CD14-positive monocyte (primary cell): ENCODE results near the gene PRR30. TPM values are rescaled to one million over a fixed set of nuclear protein-coding genes. Genes with fewer than 3 reads are reported as not detected.

Source experiments
- DNase-seq, 3 donors: peaks; one replicate each; pipeline ENCODE4 v3.0.0-alpha.2; 2011 to 2022
- H2AFZ ChIP-seq: 2 replicates; pipeline ENCODE4 v1.6.0; 2012; ENCODE audit warnings: mild to moderate bottlenecking, low read depth, low read length, inconsistent platforms; ENCODE audit not compliant: insufficient read depth, poor library complexity, severe bottlenecking
- H3K27ac ChIP-seq, 2 donors: 1 replicate in 1 of 2; 2 replicates in 1 of 2; pipeline ENCODE4 v1.5.1; 2012 to 2013; ENCODE audit warnings: low read length in 2 of 2, control low read depth in 1 of 2, inconsistent platforms in 1 of 2, low read depth in 1 of 2, mild to moderate bottlenecking in 1 of 2
- H3K27me3 ChIP-seq, 2 donors: one replicate each; pipeline versions ENCODE4 v1.6.0 to v1.6.1; 2011 to 2013; ENCODE audit warnings: low read length in 2 of 2; ENCODE audit not compliant: control insufficient read depth in 2 of 2, insufficient read depth in 2 of 2
- H3K36me3 ChIP-seq, 2 donors: replicated peaks in 1 of 2; 1 replicate in 1 of 2; 2 replicates in 1 of 2; pipeline versions ENCODE4 v1.5.1 to v1.6.1; 2012 to 2013; ENCODE audit warnings: low read length in 2 of 2, control low read depth in 1 of 2, inconsistent platforms in 1 of 2, mild to moderate bottlenecking in 1 of 2; ENCODE audit not compliant: insufficient read depth in 2 of 2, control insufficient read depth in 1 of 2
- H3K4me1 ChIP-seq, 2 donors: 1 replicate in 1 of 2; 2 replicates in 1 of 2; pipeline versions ENCODE4 v1.5.1 to v1.6.1; 2012 to 2013; ENCODE audit warnings: low read length in 2 of 2, control low read depth in 1 of 2, inconsistent platforms in 1 of 2, mild to moderate bottlenecking in 1 of 2, moderate library complexity in 1 of 2; ENCODE audit not compliant: insufficient read depth in 2 of 2, control insufficient read depth in 1 of 2
- H3K4me2 ChIP-seq: replicated peaks from 2 replicates; pipeline ENCODE3; 2012; ENCODE audit warnings: low read length, moderate library complexity, mild to moderate bottlenecking; ENCODE audit not compliant: poor library complexity, severe bottlenecking; ENCODE audit errors: extremely low read depth
- H3K4me3 ChIP-seq, 3 experiments: fragments of 200-600 bp in 1 of 3; sonication (generic) in 1 of 3; replicated peaks in 1 of 3; 1 replicate in 2 of 3; 2 replicates in 1 of 3; pipeline ENCODE4 v1.5.1; 2011 to 2013; ENCODE audit warnings: low read length in 3 of 3, mild to moderate bottlenecking in 3 of 3, control low read depth in 2 of 3, low read depth in 2 of 3, inconsistent platforms in 1 of 3, moderate library complexity in 1 of 3
- H3K79me2 ChIP-seq: 2 replicates; pipeline ENCODE4 v1.6.0; 2012; ENCODE audit warnings: mild to moderate bottlenecking, control low read depth, inconsistent platforms, low read length, moderate library complexity; ENCODE audit not compliant: insufficient read depth
- H3K9ac ChIP-seq: 2 replicates; pipeline ENCODE4 v1.6.0; 2017; ENCODE audit warnings: low read length, mild to moderate bottlenecking; ENCODE audit not compliant: insufficient read depth, poor library complexity, severe bottlenecking
- H3K9me3 ChIP-seq, 2 donors: replicated peaks in 1 of 2; 1 replicate in 1 of 2; 2 replicates in 1 of 2; pipeline versions ENCODE4 v1.5.1 to v1.6.1; 2012 to 2013; ENCODE audit warnings: low read length in 2 of 2, control low read depth in 1 of 2; ENCODE audit not compliant: control insufficient read depth in 1 of 2, insufficient read depth in 1 of 2
- H4K20me1 ChIP-seq: 2 replicates; pipeline ENCODE4 v1.6.0; 2012; ENCODE audit warnings: mild to moderate bottlenecking, low read length, control low read depth, moderate library complexity; ENCODE audit not compliant: insufficient read depth
- H3K27ac Mint-ChIP-seq, 7 donors: one replicate each; pipeline ENCODE4 v1.8.0; 2020; ENCODE audit warnings: mild to moderate bottlenecking in 7 of 7, mixed read lengths in 7 of 7, moderate library complexity in 6 of 7, inconsistent platforms in 2 of 7
- H3K27me3 Mint-ChIP-seq, 3 donors: one replicate each; pipeline ENCODE4 v1.8.0; 2021 to 2022; ENCODE audit warnings: low read depth in 3 of 3, mild to moderate bottlenecking in 3 of 3, mixed read lengths in 3 of 3, moderate library complexity in 3 of 3, inconsistent platforms in 1 of 3
- H3K36me3 Mint-ChIP-seq, 2 donors: one replicate each; pipeline ENCODE4 v1.8.0; 2020; ENCODE audit warnings: mixed read lengths in 2 of 2, inconsistent platforms in 1 of 2, mild to moderate bottlenecking in 1 of 2
- H3K4me1 Mint-ChIP-seq: one replicate; pipeline ENCODE4 v1.8.0; 2020; ENCODE audit warnings: mild to moderate bottlenecking, mixed read lengths
- H3K4me3 Mint-ChIP-seq, 2 donors: one replicate each; pipeline ENCODE4 v1.8.0; 2020; ENCODE audit warnings: mild to moderate bottlenecking in 2 of 2, mixed read lengths in 2 of 2, moderate library complexity in 1 of 2
- H3K9me3 Mint-ChIP-seq, 7 donors: one replicate each; pipeline ENCODE4 v1.8.0; 2020 to 2022; ENCODE audit warnings: mixed read lengths in 7 of 7, mild to moderate bottlenecking in 6 of 7, moderate library complexity in 6 of 7, inconsistent platforms in 2 of 7
- CTCF ChIP-seq: fragments of 200-600 bp; IDR thresholded peaks from one replicate; pipeline ENCODE4 v1.8.0; 2022; ENCODE audit warnings: antibody characterized with exemption, mild to moderate bottlenecking
- WGBS: methylation state at CpG from one replicate; pipeline ENCODE4 v1.1.5; 2013; ENCODE audit warnings: missing lambda C conversion rate; ENCODE audit not compliant: insufficient coverage; 5-methylcytosine and 5-hydroxymethylcytosine counted together
- intact Hi-C, 2 donors: fragments of 100-400 bp; cut with micrococcal nuclease; formaldehyde crosslinking; loops; one replicate each; pipeline versions ENCODE4 v1.15.0 to v1.15.1; 2023
- polyA plus RNA-seq, 3 donors: library from polyadenylated mRNA; depleted of rRNA in 1 of 3; unstranded in 2 of 3; stranded (reverse) in 1 of 3; fragments of 300-500 nt in 2 of 3; fragments of >200 nt in 1 of 3; fragmentation: Illumina TruSeq in 2 of 3; gene quantifications; 1 replicate in 2 of 3; 2 replicates in 1 of 3; pipeline ENCODE4 v1.2.3, GENCODE V29; 2012 to 2021

PRR30 gene
- polyA plus RNA-seq, 3 donors = not detected

- H3K36me3 ChIP-seq = no peaks in the 10 kb centered on the region
- no peak overlapping the region for H3K4me2 ChIP-seq
- no peak overlapping the region for H2AFZ ChIP-seq
- WGBS = 89% methylated on average over 8 of the region's 9 CpGs
- intact Hi-C loops = no loop called here
- TF ChIP-seq CTCF = no peak
- H3K9ac ChIP-seq = no peak overlapping the region
- H3K4me1 ChIP-seq = no peaks in the 10 kb centered on the region
- H3K79me2 ChIP-seq = no peaks in the 10 kb centered on the region
- no peak overlapping the region for H3K4me3 ChIP-seq
- no peaks in the 10 kb centered on the region for H3K9me3 ChIP-seq
- H3K36me3 Mint-ChIP-seq = no peaks in the 10 kb centered on the region
- no peaks in the 10 kb centered on the region for H3K4me1 Mint-ChIP-seq
- H3K27me3 ChIP-seq = no peaks in the 10 kb centered on the region
- no peak overlapping the region for H3K27ac Mint-ChIP-seq
- H3K4me3 Mint-ChIP-seq = no peak overlapping the region
- no peaks in the 10 kb centered on the region for H4K20me1 ChIP-seq
- H3K27ac ChIP-seq = no peak overlapping the region
- peaks cover 1 to 13% (median 2%) of the 10 kb centered on the region in 3 donors for H3K27me3 Mint-ChIP-seq
- H3K9me3 Mint-ChIP-seq = no peaks in the 10 kb centered on the region
- DNase-seq = no peak
These were observed 15.9 kb upstream of the PRR30 start for GRCh38 chr2:27155069-27155520.

GRCh38 chr2:27154488-27154887, 15.3 kb upstream of the PRR30 start:
- Histone ChIP-seq H4K20me1 (no peaks in the 10 kb centered on the region), H3K4me3 (no peak overlapping the region), H3K27me3 (no peaks in the 10 kb centered on the region), H3K36me3 (no peaks in the 10 kb centered on the region), H3K79me2 (no peaks in the 10 kb centered on the region), H2AFZ (no peak overlapping the region), H3K4me1 (no peaks in the 10 kb centered on the region), H3K9me3 (no peaks in the 10 kb centered on the region), H3K4me2 (no peak overlapping the region), H3K9ac (no peak overlapping the region), H3K27ac (no peak overlapping the region)
- no peak for DNase-seq
- Mint-ChIP-seq H3K4me1 (no peaks in the 10 kb centered on the region), H3K36me3 (no peaks in the 10 kb centered on the region), H3K27ac (no peak overlapping the region), H3K9me3 (no peaks in the 10 kb centered on the region), H3K4me3 (no peak overlapping the region), H3K27me3 (peaks cover 1 to 13% (median 2%) of the 10 kb centered on the region in 3 donors)
- intact Hi-C loops = no loop called here
- 85% methylated on average over 5 of the region's 6 CpGs for WGBS
- TF ChIP-seq CTCF = no peak
